HG03175 (cell line): ENCODE measurements around the gene HECTD1.
"Not testable (repeated sequence)": the region's sequence is repeated elsewhere in the genome, so short reads cannot be mapped to it uniquely, and the experiment has no call there.

Experiments
- ATAC-seq: cut with Tn5 transposase; IDR thresholded peaks from one replicate; pipeline ENCODE4 v1.9.1; 2021; ENCODE audit warnings: mild to moderate bottlenecking, moderate library complexity; ENCODE audit not compliant: unreplicated experiment

Gene HECTD1

GRCh38 chr14:31207755-31208545, at the start of gene HECTD1:
HECTD1 (minus strand) TSS chr14:31207793; CDS start chr14:31205936, 1,857 bp downstream.
- peak; percentile 68 for ATAC-seq

- no peak for ATAC-seq
Observed at GRCh38 chr14:31257244-31257553, 49.6 kb upstream of the HECTD1 start.

GRCh38 chr14:31256534-31257243, 49.1 kb upstream of the HECTD1 start:
- no peak for ATAC-seq

GRCh38 chr14:31255918-31256317, 48.3 kb upstream of the HECTD1 start:
- not testable (repeated sequence) for ATAC-seq

GRCh38 chr14:31255286-31255685, 47.7 kb upstream of the HECTD1 start:
- ATAC-seq, result no peak

GRCh38 chr14:31253746-31254471, 46.3 kb upstream of the HECTD1 start:
- ATAC-seq, result no peak

GRCh38 chr14:31252865-31253264, 45.3 kb upstream of the HECTD1 start:
- no peak for ATAC-seq

- no peak for ATAC-seq
Observed at GRCh38 chr14:31251028-31251958, 43.7 kb upstream of the HECTD1 start.

- ATAC-seq, result no peak
Observed at GRCh38 chr14:31244626-31245025, 37.0 kb upstream of the HECTD1 start.

GRCh38 chr14:31243860-31244259, 36.3 kb upstream of the HECTD1 start:
- ATAC-seq, result no peak

- ATAC-seq, result not testable (repeated sequence)
Observed at GRCh38 chr14:31242161-31242940, 34.8 kb upstream of the HECTD1 start.

- ATAC-seq, result no peak
Observed at GRCh38 chr14:31241450-31242114, 34.0 kb upstream of the HECTD1 start.

GRCh38 chr14:31239741-31240140, 32.1 kb upstream of the HECTD1 start:
- no peak for ATAC-seq

GRCh38 chr14:31235462-31235861, 27.9 kb upstream of the HECTD1 start:
- ATAC-seq, result no peak

GRCh38 chr14:31232081-31232480, 24.5 kb upstream of the HECTD1 start:
- ATAC-seq, result no peak

GRCh38 chr14:31231272-31231671, 23.7 kb upstream of the HECTD1 start:
- not testable (repeated sequence) for ATAC-seq

GRCh38 chr14:31230573-31230958, 23.0 kb upstream of the HECTD1 start:
- ATAC-seq, result no peak

- no peak for ATAC-seq
Observed at GRCh38 chr14:31229638-31230572, 22.3 kb upstream of the HECTD1 start.
